HG02870 (cell line): ENCODE results near the gene PDE10A.

Source experiments
- ATAC-seq: cut with Tn5 transposase; IDR thresholded peaks from one replicate; pipeline ENCODE4 v1.9.1; 2021; ENCODE audit warnings: mild to moderate bottlenecking, moderate library complexity; ENCODE audit not compliant: unreplicated experiment

PDE10A gene

GRCh38 chr6:165678904-165679303 lies 15.9 kb upstream of the PDE10A start:
- no peak for ATAC-seq

- no peak for ATAC-seq
These were observed 15.4 kb upstream of the PDE10A start for GRCh38 chr6:165678429-165678828.

DNA sequence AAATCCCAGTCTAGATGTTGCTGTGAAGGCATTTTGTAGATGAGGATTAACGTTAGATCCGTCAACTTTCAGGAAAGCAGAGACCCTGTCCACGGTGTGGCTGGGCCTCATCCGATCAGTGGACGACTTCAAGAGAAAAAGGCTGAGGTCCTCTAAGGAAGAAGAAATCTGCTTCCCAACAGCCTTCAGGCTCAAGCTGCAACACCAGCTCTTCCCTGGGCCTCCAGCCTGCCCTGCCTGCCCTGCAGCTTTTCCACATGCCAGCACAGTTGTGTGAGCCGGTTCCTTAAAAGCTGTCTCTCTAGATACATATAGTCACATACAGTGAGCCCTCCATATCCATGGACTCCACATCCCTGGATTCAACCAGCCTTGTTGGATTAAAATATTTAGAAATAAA lies 14.1 kb upstream of the PDE10A start:
- ATAC-seq: no peak

DNA sequence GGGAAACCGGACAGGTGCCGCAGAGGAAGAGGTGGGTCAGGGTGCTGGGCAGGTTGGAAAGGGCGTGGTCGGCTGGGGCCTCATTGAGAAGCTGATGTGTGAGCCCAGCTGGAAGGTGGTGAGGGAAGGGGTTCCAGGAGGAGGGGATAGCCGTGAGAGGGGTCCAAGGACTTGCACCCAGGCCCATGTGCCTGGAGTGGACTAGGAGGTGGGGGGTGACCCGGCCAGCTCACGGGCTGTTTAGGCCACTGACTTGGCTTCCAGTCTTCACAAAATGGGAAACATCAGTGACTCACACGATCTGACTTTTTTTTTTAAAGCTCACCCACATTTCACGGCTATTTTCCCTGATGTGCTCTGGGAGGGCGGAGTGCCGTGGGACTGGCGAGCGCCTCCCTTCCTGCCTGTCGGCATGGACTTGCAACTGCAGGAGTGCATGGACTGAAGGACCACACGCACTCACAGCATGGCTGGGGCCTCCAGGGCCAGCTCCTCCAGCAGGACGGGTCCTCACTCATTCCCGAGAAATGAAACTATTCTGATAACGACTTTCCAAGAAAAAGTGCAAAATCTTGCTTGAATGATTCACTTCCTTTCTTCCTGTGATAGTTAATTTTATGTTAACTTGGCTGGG lies 13.5 kb upstream of the PDE10A start:
- no peak for ATAC-seq

DNA sequence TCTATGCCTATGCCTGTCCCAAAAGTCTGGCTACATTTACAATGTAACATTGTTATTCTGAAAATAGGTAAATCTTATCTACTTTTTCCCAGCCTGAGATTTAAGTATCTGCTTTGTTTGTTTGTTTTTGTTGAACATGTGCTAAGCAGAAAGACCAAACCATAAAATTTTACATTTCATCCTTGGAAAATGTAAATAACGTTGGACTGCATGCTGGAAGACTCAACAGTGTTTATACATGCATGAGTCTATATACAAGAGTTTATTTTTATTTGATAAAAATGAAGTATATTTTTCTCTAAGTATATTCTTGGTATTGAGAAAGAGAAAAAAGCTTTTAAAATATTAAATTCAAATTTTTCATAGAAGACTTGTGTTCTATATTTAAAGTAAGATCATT lies 12.1 kb upstream of the PDE10A start:
- no peak for ATAC-seq

DNA sequence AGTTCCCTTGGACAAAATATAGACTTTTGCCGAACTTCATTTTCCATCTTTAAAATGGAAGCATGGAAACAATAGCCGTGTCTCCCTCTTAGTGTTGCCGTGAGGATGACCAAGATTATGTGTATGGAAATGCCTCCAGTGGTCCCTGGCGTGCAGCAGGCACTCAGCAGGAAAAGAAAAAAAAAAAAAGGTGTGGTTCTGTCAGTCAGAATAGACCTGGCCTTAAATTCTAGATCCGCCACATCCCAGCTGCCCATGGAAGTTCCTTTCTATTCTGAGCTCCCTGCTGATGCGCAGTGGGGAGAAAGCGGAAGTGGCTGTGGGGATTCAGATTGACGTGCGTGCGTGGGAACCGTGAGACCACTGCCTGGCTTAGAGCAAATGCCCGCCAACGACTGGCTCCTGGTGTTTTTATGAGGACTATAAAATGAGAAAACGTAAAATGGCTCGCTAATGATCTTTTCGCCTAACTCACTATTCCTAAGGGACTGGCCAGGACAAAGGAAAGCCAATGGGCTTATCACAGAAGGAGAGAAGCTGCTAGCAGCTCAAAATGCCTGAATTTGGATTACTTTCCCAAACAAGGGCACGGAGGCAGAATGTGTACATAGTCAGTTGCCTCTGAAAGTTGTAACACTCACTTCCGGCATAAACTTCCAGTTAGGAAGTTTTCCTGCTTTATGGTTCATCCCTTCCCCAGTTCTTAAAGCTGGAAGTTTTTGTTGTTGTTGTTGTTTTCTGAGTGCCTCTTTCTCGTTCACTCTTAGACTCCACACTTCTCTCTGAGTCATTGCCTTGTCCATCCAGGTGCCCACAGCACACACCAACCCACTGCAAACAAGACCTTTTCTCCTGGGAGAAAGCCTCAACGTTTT lies 11.4 kb upstream of the PDE10A start:
- ATAC-seq: no peak

- ATAC-seq: no peak
These were observed 8.3 kb upstream of the PDE10A start for GRCh38 chr6:165671222-165671768.

GRCh38 chr6:165668951-165669350 lies 5.9 kb upstream of the PDE10A start:
- ATAC-seq: no peak

DNA sequence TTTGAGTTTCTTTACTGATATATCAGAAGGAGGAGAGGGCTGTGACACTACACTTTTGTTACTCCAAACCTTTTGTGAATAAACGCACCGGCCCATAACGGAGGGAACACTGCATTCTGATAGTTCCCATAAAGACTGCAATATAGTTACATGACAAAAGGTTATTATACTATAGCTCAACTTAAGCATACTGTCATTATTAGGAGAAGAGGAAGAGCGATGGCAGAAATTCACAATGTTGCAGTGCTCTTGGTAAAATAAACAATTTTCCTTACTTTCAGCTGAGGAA lies 2.3 kb upstream of the PDE10A start:
- no peak for ATAC-seq

DNA sequence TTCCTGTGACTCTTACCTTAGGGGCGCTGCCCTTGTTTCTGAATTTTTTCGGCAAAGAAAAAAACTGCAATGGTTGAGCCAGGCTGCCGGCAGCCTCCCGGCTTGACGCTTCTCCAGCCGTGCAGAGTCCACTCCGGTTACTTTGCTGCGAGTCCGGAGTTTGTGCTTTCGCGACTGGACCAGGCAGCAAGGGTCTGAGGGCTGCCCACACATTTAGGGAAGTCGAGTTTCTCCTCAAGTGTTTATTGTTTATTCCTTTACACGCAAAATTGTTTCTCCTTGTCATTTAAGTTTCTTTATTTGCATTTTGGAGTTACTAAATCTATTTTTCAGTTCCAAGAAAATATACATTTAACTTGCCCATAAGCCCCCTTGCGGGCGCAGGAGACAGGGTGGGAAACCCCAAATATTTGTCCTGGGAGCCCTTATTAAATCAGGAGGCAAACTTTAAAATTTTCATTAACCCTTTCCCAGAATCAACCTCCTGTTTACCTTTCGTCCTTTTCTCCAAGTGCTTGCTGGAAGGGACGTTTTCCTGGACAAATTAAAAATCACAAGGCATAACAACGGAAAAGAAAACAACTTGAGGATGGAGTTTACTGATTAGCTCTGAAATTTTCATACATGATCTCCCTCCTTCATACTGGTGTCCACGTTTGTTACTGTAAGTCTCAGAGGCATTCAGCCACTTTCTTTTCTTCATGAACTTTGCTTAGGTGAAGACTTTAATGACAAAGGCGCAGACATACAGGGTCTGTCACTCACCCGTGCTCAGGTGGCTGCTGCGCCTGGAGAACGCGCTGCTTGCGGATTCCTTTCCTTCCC lies 1.7 kb upstream of the PDE10A start:
- ATAC-seq: no peak

GRCh38 chr6:165663736-165664558 lies 906 bp upstream of the PDE10A start:
- no peak for ATAC-seq

DNA sequence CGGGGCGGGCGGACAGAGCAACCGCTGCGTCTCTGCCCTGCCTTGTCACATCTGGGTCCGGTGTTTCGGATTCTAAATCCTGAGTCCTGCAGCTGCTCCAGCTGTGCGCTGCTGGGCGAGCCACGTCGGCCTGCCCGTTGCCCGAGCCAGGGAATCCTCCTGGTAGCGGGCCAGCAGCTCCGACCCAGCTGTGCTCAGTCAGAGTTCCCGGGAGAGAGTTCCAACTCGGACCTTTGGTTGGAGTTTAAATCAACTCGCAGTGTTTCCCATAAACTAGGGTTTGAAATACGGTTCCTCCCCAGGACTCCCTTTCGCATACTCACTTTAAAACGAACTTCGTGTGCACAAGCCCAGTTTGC lies 315 bp upstream of the PDE10A start:
- no peak for ATAC-seq

DNA sequence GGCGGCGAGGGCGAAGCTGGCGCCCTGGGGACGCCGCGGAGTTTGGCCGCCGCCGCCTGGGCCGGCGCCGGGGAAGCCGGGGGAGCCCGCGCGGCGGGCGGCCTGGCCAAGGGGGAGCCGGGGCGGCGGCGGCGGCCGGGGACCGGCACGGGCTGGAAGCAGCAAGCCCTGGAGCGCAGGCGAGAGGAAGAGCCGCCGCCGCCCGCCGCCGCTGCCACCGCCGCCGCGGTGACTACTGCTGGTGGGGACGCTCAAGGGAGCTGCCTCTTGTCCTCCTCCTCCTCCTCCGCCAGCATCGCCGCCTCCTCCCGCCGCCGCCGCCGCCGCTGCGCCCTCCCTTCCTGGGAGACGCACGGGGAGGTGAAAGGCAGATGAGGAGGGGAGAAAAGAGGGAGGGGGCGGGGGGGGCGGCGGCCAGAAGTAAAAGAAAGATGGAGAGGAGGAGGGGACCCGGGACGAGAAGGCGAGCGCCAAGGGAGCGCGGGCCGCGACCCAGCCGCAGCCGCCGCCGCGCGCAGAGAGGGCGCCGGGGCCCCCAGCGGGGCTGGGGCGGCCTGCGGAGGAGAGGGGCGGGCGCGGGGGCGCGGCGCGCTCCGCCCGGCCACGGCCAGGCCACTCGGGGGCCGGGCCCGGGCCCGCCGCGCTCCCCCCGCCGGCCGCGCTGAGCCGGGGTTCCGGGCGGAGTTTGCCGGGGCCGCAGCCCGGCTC lies 846 bp downstream of the PDE10A start:
- ATAC-seq: no peak

DNA sequence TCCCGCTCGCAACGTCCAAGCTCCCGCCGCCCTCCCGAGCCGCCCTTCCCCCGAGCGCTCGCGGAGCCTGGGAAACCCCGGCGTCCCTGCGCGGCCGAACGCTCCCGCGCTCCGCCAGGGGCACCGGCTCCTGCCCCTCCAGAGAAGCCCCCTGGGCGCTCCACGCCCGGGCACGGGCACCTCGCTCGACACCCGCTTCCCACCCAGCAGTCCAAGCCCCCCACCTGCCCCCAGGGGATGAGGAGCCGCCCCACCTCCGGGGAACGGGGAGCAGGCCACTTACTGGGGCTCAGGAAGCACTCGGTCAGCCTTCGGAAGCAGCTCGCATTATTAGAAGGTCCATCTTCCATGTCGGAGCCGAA lies 1.4 kb downstream of the PDE10A start:
- ATAC-seq: no peak

GRCh38 chr6:165660857-165661663 lies 2.0 kb downstream of the PDE10A start:
- no peak for ATAC-seq

DNA sequence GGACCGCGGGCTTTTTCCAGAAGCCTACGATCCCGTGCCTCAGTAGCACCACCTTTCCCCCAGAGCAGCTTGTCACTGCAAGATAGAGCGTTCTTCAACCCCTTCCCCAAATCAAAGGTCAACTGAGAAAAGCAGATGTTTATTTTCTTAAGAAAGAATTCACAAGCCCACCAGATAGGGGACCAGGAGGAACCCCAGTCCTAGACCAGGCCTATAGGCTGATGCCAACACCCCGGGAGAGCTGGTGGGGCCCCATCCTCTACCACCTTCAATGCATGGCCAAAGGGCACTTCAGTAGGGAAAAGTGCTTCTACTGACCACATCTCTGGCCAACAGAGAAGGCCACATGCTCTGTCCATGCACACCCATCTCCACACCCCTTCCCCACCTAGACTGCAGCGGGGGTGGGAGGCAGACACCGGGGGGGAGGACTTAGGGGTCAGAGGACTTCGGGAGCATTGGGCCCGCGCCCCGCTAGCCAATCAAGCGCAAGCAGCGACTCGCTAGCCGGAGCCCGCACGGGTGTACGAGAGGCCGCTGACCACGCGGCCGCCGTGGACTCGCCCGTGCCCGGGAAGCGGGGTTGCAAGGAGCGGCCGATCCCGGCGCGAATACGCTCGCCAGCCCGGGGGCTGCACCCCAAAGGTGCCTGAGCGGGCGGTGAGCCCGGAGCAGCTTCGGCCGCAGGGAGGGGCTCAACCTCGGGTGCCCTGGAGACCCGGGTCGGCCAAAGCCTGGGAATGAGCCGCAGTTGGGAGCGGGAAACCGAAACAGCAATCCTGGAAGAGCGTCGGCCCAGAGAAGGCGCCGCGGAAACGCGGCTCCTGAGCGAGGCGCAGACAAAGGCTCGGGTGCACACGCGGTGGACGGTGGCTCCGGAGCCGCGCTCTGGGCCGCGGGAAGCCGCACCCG lies 2.8 kb downstream of the PDE10A start:
- ATAC-seq: no peak

DNA sequence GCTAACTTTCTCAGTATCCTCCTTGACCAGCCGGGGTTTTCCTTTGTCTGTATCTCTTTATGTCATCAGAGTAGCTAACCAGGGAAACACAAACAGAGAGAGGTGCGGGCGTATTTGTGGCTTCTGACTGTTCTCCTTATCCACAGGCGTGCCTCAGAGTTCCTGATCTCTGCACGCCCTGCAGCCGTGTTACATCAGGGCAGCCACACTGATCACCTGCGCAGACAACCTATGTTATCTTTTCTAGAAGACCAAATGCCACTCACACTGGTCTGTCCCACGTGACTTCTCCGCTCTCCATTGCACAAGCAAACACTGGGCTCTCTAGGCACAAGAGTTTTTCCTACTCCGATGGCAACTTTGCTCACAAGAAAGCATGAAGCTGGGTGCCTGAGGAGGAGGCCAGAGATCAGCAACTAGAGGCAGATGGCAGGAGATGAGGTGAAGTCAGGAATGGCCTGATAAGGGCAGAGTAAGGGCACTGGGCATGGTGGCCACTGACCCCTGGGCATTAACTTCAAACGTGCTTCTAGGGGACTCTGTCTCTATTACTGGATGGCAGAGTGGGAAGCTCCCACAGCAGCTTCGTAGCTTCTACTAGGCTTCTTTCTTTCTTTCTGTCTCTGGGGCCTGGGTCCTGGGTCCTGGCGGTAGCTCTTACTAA lies 4.5 kb downstream of the PDE10A start:
- no peak for ATAC-seq

- no peak for ATAC-seq
These were observed 5.7 kb downstream of the PDE10A start for GRCh38 chr6:165657325-165657680.
